HG03097 (cell line): ENCODE results near the gene POLL.

Experiments
- ATAC-seq: cut with Tn5 transposase; IDR thresholded peaks from one replicate; pipeline ENCODE4 v1.9.1; 2021; ENCODE audit not compliant: unreplicated experiment, low FRiP score

Gene POLL

DNA sequence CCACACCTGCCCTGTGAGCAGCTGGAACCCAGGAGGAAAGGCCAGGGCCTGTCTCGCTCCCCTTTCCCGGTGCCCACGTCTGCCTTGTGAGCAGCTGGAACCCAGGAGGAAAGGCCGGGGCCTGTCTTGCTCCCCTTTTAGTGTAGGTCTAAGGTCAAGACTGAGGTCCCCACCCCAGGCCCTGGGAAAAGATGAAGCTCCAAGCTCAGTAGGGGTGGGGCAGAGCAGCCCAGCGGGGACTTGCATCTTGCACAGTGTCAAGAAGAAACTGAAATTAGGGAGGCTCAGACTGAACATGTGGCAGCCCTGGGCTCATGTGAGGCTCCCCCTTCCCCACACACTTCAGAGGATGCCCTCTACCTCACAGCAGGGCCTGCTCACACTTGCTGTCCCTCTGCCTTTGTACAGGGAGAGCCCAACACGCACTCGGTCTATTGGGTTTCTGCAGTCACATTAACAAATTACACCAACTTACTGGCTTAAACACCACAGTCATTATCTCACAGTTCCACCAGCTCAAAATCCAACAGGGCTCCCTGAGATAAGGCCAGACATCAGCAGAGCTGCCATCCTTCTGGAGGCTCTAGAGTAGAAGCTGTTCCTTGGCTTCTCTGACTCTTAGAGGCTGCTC lies 12.4 kb downstream of the POLL start:
- ATAC-seq: no peak

DNA sequence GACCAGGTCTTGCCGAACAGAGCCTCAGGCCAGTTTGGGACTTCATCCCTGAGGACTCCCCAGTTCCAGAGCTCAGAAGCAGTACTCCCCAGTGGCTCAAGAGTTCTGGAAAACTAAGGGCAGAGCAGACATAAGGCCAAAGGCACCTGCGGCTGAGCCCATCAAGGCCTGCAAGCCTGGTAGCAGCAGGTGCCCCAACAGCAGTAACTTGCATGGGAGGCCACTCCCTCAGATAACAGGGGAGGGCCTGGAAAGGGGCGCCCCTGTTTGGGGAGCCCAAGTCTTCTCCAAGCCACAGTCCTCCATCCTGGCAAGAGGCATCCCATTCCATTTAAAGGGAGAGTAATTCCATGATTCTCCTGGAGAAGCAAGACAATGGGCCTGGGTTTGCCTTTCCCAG lies 13.0 kb downstream of the POLL start:
- no peak for ATAC-seq

DNA sequence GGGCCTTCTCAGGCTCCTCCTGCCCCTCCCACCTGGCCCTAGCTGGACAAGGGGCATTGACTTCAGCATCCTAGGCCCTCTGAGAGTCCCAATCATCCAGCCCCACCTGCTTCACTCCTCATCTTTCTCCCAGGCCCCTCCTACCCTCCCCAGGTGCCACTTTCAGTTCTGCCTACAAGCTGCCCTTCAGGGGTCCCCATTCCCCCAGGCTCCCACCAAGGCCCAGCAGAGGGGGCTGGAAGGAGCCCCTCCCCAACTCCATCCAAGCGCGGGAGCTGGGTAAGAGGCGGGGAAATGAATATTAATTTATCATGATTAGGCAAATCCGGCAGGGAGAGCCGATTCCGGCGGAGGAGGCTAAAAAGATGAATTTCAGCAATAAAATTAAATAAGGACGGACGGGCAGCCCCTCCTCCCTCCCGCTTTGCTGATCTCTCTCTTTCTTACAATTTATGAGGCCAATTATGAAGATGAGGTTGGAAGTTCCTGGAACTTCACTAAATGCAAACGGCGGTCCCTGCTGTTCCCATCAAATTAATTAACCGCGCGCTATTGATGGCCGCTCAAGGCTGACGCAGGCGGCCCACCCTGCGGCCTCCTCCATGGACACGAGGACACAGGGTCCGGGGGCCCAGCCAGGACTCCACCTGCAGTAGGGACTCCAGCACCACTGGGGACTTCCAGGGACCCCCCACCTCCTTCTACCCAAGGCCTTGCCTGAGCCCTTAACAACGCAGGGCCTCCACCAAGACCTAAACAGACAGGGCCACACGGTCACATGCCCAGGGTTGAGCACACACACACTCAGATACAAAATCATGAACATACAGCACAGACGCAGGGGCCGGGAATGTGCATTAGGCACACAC lies 13.9 kb downstream of the POLL start:
- no peak for ATAC-seq

DNA sequence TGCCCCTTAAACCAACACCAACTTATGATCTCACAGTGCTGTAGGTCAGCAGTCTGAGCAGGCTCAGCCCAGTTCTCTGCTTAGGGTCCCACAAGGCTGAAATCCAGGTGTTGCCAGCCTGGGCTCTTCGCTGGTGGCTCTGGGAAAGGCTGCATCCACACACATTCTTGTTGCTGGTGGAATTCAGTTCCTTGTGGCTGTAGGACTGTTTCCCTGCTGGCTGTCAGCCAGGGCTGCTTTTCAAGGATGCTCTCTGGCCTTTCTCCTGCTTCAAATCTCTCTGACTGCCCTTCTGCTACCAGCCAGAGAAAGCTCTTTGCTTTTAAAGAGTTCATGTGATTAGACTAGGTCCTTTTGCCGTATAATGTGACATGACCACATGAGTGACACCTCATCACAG lies 15.3 kb downstream of the POLL start:
- no peak for ATAC-seq

DNA sequence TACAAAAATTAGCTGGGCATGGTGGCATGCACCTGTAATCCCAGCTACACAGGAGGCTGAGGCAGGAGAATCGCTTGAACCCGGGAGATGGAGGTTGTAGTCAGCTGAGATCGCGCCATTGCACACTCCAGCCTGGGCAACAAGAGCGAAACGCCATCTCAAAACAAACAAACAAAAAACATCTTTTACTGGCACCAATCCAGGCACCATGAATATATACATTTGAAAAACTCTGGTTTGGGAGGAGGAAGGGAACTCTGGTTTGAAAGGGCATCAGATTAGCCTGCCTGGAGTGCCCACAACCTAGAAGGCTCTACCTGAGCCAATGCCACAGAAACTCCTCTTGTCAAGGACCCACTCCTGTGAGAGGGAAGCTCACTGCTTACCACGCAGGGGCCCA lies 15.9 kb downstream of the POLL start:
- no peak for ATAC-seq

DNA sequence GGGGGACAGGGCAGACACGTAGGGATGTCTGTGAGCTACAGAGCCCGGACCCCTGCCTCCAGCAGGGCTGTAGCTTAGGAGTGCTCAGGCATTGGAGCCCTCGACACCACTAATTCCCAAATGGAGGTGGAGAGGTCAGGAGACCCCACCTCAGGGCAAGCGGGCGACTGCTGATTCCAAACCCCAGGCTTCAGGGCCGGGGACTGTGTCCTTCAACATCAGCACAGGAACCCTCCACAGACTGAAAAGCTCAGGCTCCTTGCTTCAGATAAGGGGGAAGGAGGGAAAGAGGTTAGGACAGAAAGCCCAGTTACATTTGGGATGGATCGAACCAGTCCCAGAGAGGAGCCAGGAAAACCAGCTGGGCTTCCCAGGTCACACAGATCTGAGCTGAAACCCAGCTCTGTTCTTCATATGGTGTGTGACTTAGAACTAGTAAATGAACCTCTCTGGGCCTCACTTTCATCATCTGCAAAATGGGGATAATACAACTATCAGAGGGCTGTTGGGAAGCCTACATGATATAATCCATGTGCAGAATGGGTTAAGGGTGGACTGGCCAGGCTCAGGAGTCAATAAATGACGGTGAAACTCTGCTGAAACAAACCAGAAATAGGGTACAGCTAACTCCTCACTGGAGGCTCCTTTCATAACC lies 16.7 kb downstream of the POLL start:
- ATAC-seq: no peak

DNA sequence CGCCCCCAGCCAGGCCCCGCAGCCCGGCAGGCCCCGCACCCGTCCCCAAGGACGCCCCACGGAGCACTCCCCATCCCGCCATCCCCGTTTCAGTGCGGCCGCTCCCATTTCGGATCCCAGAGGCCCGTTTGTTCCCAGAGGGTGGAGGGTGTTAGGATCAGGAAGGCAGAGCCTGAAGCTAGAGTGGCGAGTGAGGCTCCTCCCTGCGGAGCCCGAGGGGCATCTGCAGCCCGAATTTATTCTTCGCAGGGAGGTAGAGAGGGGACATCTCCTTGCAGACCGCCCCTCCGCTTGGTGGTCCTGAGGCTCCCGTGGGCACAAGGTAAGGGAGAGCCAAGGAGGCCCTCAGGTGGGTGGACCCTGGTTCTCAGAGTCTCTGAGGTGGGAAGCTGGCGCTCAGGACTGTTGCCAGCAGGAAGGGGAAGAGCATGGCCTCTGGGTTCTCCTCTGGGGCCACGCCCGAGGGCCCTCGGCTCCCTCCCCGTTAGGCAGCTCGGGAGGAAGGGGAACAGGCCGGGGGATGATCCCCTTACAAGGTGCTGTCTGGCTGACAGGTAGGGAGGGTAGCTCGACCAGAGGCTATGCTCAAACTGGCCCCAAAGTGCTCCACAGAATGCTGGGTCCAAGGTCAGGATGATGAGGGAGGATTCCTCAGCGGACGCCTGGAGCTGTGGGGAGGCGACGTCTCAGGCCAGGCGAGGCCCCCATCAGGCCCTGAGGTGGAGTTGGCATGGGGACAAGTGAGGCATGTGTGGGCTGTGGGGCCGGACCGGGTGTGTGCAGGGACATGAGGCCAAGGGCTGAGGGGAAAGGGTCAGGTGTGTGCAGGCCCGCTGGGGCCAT lies 17.4 kb downstream of the POLL start:
- ATAC-seq: no peak

DNA sequence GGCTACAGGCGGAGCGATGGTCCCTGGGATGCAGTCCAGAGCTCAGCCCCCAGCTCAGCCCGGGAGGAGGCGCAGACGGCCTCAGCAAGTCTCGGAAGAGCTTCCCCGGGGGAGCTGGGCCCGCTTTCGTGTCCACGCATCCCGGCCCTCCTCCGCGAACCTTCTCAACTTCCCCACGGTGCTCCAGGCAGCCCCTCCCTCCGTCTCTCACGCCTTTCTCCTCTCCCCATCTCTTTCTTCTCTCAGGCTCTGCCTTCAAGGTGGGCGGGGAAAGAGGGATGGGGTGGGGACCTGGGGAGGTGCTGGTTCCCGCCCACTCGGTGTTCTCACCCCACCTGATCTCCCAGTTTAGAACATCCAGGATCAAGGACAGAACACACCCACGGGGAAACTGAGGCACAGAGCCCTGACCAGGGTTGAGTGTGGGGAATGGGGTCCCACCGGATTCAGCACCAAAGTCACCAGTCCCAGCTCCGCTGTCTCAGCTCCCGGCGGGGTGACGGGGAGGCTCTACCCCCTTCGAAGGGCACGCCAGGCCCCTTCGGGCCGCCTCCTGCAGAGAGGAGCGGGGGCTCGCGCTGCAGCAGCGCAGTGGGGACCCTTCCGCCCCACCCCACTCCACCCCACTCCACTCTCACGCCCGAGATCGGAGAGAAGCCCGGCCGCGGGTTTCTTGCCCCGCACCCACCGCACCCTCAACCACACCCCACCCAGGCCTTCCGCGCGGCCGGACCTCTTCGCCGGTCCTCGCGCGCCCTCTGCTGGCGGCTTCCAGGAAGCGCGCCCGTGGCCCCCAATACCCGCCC lies 18.2 kb downstream of the POLL start:
- no peak for ATAC-seq

DNA sequence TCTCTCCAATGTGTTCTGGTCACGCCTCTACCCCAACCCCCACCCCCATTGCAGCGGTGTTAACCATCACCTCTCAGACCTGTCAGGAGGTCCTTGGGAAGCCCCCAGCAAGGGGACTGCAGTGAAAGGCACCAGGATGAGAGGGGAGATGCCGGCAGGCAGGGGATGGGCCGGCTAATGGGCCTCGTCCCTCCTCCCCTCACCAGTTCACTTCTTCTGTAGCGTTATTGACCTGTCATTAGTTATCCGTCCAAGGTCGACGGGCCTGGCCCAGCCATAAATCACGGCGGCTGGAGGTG lies 18.8 kb downstream of the POLL start:
- ATAC-seq: no peak

DNA sequence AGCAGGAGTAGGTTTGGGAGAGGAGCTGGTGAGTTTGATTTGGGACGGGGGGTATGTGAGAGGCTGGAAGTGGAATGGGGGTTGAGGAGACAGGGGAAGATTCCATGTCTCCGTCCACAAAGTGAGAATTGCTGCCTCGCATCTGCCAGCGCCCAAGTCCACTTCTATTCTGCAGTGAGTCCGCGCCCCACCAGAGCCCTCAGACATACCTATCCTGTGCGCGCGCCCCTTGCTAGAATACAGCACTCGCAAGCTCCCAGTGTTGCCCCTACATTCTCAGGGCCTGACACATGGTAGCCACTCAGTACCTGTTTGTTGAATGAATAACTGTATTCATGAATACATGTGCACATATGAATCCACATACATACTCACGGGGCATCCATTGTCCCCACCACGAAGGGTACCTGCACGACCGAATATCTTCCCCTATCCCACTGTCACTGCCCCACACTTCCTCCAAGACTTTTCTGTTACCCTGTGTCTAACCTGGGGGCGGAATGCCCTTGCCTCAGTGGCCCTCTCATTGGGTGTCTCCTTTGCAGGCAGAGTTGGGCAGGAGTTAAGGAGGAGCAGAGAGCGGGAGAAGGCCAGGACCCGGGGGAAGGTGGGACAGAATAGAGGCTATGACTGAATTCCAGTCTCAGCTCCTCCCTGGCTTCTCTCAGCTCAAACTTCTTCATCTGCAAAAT lies 19.9 kb downstream of the POLL start:
- no peak for ATAC-seq

DNA sequence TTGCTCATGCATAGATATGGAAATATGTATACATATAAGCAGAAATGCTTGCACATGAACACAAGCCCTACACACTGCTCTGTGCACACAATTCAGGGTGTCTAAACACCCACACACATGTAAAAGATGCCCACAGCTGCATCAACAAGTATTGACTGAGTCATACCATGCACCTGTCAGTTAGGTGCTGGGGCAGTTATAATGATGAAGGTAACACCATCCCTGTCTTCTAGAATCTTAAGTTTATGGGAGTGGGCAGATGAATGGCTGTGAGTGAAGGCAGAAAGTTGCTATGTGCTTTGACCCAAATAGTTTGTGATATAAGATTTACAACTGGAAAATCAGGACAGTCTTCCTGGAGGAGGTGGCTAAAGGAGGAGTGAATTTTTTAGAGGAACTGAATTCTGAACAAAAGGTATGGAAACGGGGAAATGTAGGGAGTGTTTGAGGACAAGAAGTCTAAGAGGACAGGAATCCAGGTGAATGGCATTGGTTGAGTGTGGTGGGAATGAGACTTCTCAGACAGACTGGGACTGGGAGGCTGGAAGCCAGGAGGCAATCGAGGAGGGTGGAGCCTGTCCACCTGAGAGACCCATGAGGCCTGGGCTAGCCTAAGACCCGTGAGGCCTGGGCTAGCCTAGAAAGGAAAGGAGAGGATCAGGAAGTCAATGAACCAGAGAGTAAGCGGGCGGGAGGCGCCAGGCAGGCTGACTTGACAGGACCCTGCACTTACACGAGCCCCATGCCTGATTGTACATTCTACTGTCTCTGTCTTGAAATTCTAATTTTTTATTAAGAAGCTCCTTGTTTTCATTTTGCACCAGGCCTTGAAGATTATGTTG lies 20.7 kb downstream of the POLL start:
- ATAC-seq: no peak

DNA sequence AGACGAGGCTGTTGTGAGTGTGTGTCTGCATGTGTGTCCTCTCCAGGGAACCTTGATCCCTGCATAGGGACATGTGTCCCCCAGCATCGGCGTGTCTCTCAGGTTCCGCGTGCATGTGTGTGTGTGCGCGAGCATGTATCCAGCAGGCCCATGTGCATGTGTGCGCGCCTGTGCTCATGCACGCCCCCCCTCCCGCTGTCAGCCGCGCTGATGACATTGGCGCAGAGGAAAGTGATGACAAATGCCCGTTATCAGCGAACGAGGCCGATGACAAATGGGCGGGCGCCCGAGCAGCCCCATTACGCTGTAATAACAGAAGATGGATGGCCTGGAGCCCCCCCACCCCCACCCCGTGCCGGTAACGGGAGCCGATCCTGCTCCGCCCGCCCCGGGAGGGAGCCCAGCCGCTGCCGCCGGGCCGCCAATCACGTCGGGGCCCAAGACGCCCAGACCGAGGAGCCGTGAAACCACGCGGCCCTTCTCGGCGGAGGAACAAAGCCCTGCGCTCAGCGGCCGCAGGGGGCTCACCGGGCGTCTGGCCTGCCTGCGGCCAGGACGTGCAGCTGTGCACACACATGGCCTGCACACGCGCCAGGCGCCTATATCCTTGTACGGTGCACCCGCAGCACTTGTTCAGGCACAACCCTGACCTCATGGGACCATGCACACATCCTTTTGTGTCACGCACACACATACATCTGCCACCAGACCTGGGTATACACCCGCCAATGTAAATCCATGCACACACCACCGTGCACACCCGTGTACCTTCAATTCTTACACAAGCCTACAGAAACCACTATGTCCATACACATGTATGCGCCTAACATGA lies 21.5 kb downstream of the POLL start:
- ATAC-seq: no peak

DNA sequence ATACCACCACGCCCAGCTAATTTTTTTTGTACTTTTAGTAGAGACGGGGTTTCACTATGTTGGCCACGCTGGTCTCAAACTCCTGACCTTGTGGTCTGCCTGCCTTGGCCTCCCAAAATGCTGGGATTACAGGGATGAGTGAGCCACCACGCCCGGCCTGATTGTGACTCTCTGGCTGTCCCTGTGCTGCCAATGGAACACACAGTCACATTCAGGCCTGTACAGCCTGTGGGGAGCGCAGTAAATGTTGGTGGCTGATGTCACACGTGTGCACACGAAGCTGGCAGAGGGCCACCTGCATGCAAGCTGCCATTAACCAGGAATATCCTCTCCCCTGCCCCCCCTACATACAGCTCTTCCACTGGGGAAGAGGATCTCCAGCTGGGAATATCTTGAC lies 22.1 kb downstream of the POLL start:
- no peak for ATAC-seq

DNA sequence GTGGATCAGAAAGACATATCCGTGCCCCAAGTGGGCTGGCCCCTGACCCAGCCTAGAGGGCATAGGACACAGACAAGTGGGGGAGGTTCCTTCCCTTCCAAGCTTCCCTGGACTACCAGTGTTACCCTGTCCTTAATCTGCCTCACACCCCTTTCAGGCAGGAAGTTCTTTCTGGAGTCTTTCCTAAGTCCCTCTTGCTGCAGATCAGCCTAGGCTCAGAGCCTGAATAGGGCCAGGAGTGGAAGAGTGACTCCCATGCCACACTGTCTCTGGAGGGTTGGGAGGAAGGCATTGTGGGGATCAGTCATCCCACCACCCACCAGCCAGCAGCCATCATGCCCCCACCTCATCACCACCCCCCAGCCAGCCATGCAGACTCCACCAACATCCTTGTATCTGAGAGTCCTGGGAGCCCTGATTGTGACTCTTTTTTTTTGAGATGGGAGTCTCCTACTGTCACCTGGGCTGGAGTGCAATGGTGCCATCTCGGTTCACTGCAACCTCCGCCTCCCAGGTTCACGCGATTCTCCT lies 22.6 kb downstream of the POLL start:
- no peak for ATAC-seq

DNA sequence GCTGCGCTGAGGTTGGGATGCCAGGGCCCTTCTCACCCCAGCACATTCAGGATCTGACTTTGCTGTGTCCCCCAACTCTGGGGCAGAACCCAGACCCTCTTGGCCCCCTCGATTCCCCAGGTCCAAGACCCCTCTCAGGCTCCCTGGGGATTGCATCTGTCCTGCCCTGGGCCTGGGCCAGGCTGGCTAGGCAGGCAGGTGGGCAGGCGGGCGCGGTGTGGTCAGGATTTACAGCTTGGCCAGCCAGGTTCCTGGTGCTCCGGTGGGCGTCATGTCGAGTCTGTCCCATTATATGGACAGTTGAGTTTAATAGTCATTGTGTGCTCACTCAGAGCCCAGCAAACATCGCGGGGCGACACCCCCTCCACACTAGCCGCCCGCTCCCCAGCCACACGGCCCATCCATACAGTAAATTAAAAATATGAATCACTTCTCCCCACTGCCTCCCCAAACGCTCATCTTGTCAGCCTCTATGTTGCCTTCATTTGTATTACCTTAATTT lies 23.5 kb downstream of the POLL start:
- no peak for ATAC-seq

DNA sequence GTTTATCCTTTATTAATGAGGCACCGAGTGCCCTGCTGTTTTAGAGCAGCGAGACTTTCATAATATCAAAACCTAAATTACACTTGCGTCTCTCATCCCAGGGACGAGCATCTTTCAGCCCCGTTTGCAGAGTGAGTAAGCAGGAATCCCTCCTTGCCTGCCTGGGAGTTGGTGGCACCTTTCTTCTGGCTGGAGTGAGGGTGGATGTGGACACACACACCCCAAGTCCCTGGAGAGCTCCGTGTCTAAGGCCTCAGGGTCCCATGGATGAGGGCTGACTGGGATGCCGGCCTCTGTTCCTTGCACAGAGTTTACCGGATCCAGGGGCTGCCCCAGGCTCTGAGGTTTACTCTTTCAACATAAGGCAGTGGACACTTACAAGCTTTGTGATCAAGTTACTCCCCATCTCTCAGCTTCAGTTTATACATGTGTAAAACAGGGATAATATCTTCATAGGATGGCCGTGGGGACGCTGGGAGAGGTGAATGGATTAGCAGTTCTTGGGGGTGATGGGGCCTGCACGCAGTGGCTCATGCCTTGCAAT lies 24.5 kb downstream of the POLL start:
- ATAC-seq: no peak

DNA sequence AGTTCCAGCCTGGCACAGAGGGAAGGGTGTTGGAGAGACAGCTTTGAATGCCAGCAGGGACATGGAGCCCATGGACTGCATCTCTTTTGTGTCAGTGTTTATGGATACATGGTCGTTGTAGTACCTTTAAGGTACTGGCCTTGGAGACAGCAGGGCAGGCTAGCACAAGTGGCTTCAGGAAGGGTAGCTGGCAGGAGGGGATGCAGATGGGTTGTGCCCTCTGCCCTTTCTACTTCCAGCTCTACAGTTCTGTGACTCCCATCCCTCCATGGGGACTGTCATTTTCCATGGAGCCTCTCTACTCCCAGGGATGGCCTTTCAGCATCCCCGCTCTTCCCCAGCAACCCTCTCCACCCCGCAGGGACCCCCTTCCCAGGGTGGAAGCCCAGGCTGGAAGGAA lies 25.1 kb downstream of the POLL start:
- ATAC-seq: no peak
